ENCODE data around the gene PCBD1.

DNA sequence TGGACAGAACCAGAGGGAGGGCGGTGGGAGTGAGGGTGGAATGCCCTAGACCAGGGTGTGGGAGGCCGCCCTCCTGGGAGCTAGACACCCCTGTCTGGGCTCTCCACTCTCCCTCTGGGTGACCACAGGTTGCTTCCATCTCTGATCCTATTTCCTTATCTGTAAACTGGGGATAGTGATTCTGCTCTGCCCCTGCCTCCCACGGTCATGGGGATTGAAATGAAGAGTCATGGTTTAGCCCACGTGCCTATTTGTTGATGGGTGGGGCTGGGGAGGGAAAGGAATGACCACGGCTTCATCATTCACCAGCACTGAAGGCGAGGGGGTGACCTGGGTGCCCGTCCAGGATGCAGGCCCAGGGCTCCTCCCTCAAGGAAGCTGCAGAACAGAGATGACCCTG, 49.3 kb upstream of the PCBD1 start:
- no peak for TF ChIP-seq POLR2A (IDR thresholded peaks at IDR 0.05)
- TF ChIP-seq, protein P1, sequence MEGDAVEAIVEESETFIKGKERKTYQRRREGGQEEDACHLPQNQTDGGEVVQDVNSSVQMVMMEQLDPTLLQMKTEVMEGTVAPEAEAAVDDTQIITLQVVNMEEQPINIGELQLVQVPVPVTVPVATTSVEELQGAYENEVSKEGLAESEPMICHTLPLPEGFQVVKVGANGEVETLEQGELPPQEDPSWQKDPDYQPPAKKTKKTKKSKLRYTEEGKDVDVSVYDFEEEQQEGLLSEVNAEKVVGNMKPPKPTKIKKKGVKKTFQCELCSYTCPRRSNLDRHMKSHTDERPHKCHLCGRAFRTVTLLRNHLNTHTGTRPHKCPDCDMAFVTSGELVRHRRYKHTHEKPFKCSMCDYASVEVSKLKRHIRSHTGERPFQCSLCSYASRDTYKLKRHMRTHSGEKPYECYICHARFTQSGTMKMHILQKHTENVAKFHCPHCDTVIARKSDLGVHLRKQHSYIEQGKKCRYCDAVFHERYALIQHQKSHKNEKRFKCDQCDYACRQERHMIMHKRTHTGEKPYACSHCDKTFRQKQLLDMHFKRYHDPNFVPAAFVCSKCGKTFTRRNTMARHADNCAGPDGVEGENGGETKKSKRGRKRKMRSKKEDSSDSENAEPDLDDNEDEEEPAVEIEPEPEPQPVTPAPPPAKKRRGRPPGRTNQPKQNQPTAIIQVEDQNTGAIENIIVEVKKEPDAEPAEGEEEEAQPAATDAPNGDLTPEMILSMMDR (IDR thresholded peaks at IDR 0.05 in 4 of 5, conservative IDR thresholded peaks at IDR 0.05 in 1 of 5), result no peak

Measured in gastrocnemius medialis (tissue), 4 donors.